GM21360 (cell line): Measurements from ENCODE around the gene NR1H3.

Experiments
- ATAC-seq: cut with Tn5 transposase; IDR thresholded peaks from one replicate; pipeline ENCODE4 v1.9.1; 2021; ENCODE audit warnings: mild to moderate bottlenecking, moderate library complexity; ENCODE audit not compliant: unreplicated experiment

Gene NR1H3

DNA sequence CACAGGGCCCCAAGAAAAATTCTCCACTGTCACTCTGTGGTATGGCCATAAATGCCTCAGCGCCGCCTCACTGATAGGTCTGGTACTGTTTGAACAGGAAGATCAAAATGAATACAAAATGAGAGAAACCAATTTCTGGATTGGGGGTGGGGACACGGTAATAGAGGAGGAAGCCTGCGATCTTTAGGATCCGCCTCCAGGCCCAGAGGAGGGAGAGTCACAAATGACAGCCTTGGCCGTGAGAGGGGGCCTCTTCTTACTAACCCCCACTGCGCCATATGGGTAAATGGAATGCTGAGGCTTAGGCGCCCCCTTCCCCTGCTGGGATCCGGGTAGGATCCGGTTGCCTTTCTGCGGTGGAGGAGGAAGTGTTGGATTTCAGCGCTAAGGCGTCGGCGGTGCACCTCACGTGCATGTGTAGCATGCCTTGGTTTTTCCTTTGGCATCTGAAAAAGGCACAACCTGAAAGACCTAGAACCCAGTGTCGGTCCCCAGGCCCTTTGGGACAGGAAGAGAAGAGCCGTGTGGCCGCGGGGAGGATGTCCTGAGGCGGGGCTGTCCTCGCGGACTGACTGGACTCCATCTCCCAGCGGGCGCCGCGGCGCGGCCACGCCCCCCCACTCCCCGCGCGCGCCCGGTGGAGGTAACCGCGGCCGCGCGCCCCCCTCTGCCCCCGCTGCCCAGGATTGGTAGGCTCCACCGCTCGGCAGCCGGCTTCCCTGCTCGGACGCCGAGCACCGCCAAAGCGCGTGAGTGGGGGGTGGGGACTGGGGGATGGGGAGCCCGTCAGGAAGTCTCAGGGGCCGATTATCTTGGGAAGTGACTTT is 11.4 kb downstream of the NR1H3 start:
- peak; percentile 39 for ATAC-seq

DNA sequence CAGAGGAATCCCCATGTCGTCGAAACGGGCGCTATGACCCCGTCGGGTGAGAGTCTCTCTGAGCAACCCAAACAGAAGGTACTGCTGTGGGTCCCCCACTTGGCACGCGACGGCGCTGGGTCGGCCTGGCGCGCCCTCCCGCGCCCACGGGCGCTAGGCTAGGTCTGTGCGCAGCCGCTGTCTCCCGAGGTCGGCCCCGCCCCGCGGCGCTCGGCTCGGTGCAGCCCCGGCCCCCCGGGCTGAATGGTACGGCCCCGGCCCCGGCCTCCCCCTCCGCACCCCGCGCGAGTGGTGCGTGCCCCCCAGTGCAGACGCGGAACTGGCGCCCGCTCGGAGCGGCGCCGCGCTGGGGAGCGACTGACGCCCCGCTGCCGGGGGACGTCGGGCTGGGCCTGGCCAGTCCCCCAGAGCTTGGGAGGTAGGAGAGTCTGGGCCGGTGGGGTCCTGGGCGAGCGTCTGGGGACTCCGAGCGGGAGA is 12.1 kb downstream of the NR1H3 start, which contains the start of gene MADD:
Gene MADD, plus strand, starts transcription at position 305 of the 477 bp plus-strand sequence.
- peak; percentile 70 for ATAC-seq

DNA sequence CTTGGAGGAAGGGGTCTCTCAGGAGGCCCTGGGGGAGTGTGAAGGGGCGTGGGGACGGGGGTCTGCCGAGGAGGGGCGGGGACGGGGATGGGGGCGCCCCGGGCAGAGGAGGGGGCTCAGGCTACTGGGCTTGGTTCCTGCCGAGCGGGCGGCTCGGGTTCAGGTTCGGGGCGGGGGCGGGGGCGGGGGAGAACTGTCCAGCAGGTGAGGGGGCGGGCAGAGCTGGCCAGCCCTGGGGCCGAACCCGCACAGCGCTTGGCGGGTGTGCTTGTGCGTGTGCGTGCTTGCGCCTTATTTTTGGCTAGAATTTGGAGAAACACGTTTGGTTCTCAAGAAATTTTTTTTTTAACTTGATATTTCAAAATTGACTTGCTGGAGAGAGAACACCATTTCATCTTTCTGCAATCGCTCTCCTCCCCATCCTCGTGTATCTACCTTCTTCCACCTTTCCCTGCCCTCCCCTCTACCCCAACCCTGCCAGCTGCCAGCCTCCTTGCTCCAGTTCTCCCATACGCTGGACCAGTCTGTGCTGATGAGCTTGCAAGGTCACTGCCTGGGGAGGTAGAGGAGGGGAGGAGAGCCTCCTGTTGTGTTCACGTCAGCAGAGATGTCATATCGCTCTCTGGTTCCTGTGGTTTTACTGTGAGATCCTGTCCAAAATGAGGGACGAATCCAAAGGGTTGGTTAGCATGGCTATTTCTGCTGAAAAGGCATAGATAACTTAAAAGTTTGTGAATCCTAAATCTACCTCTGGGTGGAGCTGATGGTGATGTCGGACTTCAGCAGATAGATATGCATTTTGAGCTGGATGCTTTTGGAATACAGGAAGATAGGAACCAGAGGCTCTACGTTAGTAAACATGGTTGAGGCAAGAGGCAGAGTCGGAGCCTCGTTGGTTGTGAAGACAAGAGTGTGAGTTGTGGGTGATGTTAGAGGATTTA is 12.8 kb downstream of the NR1H3 start:
- ATAC-seq = no peak

DNA sequence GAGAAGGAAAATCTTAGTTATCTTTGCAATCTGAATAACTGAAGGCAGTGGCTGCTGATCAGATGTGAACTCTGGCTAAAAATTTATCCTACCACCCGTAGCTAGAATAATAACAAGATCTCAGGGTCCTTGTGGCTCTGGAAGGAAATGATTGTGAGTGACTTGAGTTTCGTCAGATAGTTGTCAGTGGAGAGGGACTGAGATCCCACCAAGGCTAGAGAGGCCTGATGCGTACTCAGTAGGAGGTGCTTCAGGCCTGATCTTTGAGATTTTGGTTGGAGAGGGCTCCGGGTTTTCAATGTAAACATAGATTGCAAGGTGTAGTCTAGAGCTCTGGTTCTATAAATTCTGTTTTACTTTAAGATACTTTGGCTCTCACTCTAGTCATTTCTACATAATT is 13.5 kb downstream of the NR1H3 start:
- no peak for ATAC-seq

DNA sequence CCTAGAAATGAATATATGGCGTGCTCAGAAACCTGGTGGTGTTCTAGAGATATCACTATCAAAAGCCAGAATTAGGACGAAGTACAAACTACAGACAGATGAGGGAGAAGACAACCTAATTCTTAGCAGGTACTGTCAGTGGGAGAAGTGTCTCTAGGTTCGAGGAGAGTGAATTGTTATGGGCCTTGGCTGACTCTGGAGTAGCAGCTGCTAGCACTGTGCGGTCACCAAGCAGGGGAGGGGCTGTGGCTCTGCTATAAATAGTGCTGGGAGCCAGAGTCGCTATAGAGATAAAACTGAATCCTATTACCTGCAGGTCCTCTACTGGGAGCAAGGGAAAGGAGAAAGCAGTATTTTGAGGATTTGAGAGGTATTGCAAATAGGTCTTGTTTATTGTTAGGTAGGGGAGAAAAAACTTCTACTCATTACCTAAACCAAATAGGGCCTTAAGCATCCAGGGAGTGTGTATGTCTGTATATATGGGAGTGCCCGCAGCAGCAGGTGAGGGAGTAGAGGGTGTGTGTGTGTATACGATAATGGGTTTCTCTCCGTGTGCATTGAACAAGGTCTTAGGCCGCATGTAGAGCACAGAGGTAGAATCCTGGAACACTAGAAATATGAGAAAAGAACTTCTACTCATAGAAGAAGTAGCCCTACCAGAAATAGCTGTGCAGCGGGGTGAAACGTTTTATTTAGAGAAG is 14.3 kb downstream of the NR1H3 start:
- no peak for ATAC-seq

DNA sequence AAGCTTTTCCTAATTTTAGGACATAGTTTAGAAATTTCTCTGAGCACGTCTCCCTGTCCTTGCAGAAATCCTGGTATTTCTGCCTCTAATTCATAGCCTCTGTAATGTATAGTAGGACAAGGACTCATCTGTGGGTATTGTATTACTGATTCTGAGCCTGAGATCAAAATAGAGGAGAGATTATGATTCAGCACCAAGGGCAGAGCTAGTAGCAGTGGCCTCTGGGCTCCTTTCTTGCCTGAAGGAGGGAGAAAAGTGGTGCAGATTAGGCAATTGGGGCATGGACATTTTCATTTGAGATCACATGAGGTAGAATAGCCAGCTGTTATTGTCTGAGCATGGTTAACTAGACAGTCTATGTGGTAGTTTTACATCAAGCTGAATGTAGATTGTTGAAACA is 14.9 kb downstream of the NR1H3 start:
- no peak for ATAC-seq

DNA sequence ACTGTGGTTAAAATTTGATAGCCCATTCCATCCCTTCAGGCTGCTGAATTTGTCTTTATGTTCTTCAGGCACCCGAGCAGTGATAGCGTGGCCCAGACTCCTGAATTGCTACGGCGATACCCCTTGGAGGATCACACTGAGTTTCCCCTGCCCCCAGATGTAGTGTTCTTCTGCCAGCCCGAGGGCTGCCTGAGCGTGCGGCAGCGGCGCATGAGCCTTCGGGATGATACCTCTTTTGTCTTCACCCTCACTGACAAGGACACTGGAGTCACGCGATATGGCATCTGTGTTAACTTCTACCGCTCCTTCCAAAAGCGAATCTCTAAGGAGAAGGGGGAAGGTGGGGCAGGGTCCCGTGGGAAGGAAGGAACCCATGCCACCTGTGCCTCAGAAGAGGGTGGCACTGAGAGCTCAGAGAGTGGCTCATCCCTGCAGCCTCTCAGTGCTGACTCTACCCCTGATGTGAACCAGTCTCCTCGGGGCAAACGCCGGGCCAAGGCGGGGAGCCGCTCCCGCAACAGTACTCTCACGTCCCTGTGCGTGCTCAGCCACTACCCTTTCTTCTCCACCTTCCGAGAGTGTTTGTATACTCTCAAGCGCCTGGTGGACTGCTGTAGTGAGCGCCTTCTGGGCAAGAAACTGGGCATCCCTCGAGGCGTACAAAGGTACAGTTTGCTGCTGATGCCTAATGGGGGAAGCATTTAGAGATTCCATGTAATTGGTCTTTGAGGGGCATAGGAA is 16.9 kb downstream of the NR1H3 start:
- ATAC-seq = no peak

DNA sequence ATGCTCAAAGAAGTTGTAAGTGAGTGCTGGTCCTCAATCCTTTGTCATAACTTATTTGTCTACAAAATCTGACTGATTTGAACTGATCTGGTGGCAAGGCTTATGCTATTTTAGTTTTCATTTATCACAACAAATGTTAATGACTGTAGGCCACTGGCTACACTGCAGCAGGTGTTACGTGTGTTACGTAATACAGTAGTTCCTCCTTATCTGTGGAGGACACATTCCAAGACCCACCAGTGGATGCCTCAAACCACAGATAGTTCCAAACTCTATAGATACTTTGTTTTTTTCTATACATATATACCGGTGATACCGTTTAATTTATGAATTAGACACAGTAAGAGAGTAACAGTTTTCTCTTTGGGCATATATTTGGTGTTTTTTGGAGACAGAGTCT is 19.1 kb downstream of the NR1H3 start:
- no peak for ATAC-seq

DNA sequence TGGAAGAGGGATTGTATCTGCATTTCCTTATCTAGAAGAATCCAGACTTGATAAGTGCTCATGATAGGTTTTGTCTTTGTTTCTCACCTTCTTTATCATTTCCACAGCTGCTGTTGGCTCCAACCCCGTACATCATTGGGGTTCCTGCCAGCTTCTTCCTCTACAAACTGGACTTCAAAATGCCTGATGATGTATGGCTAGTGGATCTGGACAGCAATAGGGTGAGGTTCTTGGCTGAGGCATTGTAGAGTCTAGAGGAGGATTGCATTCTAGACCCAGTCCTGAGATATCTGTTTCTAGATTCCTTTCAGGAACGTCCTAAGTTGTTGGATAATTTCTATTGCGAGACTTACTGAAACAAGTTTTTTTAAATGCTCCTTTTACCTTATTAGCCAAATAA is 20.3 kb downstream of the NR1H3 start:
- no peak for ATAC-seq

DNA sequence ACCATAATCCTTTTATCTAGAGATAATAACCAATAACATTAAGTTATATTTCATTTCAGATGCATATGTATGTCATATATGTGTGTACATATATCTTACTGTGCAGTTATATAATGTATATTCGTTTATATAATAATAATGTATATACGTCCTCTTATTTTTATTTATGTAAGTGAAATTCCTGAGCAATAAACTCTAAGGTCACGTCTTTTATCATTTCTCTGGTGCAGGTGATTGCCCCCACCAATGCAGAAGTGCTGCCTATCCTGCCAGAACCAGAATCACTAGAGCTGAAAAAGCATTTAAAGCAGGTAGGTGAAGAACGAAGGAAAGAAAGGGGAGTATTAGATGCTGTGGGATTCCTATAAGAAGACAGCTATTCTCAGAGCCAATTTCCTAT is 21.0 kb downstream of the NR1H3 start:
- ATAC-seq = no peak

DNA sequence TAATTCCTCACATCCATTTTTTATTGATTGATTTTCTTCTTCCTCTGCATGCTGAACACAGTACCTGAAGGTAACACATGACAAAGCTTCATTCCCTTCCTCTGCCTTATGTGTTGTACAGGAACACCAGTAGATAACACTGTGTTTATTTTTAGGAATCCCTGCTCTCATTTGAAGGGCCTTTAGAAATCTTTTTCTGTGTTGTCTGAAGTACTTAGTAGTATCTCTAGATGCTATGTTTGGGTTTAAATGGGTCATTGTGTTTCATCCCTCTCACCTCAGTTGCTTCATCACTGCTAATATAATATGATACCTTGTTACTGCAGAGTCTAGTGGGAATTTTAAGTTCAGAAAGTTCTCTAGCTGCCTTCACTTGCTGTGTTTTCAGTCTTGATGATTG is 22.3 kb downstream of the NR1H3 start:
- ATAC-seq = no peak

DNA sequence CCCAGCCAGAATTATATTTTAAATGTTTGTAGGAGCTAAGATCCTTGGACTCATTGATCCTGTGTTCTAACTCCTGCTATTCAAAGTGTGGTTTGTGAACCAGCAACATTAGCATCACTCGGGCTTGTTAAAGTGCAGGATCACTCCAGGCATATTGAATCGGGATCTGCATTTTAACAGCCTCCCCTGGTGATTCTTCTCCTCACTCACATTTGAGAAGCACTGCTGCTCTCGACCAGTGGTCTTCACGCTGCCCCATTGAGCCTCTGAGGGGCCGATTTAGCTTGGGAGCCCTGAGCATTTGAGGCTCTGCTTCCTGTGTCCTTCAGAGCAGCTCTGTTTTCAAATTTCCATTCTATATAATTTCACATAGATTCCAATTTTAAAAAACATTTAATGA is 23.1 kb downstream of the NR1H3 start:
- ATAC-seq = no peak

DNA sequence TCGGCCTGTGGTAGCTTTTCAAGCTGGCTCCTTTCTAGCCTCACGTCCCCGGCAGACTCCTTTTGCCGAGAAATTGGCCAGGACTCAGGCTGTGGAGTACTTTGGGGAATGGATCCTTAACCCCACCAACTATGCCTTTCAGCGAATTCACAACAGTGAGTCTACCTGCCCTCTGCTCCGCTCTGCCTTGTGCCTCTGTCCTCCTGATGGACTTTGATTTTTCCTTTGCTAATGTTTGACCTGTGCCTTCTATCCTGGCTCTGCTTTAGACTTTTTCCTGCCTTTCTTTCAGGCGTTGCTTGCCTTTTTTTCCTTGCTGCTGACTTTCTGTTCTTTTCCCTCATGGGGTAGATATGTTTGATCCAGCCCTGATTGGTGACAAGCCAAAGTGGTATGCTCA is 24.7 kb downstream of the NR1H3 start:
- no peak for ATAC-seq

DNA sequence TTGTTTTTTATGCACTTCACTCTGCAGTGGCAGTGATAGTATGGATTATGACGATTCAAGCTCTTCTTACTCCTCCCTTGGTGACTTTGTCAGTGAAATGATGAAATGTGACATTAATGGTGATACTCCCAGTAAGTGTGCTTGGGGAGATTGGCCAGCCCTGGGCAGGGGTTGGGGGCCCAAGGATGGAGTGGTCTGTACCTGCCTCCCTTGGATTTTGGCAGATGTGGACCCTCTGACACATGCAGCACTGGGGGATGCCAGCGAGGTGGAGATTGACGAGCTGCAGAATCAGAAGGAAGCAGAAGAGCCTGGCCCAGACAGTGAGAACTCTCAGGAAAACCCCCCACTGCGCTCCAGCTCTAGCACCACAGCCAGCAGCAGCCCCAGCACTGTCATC is 26.4 kb downstream of the NR1H3 start:
- no peak for ATAC-seq

DNA sequence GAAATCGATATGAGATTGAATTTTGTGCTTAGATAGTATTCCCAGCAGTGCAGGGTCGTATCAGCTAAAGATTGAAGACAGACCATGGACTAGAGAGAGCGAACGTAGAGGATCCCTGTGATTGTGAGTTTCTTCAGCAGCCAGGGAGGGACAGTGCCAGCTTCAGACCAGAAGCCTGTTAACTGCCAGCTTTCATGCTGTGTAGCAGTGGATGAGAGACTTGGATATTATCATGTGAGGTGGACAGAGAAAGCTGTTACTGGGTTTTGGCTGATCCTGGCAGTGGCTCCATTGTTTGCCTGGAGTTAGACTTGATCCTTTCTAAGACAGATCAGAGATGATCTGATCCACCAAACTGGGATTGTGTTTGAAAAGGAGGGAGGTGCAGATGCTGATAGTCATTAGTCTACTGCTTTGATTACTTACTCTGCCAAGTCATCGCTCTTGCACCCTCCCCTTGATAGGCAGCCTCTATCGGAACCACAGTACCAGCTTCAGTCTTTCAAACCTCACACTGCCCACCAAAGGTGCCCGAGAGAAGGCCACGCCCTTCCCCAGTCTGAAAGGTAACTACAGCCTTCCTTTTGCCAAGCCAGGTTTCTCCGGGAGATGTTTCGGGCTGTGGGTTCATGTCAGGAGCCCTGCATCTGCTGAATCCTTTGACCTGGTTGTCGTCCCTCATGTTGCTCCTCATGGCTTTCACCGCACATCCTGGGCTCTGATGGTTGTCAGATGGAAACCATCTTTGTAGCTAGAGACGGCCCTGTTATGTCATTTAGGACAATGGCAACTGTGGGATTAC is 28.4 kb downstream of the NR1H3 start:
- no peak for ATAC-seq

DNA sequence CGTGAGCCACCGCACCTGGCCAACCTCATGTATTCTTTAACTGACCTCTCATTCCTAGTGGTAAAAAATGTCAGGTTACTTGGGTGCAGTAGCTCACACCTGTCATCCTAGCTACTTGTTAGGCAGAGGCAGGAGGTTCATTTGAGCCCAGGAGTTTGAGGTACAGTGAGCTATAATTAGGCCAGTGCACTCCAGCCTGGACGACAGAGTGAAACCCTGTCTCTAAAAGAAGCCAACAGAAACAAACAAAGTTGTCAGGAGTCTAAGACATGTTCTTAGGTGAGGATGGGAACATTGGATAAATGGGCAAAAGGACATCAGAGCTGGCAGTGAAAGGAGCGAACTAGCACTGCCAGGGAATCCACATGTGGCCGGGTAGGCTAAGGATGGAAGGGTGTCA is 30.3 kb downstream of the NR1H3 start:
- ATAC-seq = no peak

DNA sequence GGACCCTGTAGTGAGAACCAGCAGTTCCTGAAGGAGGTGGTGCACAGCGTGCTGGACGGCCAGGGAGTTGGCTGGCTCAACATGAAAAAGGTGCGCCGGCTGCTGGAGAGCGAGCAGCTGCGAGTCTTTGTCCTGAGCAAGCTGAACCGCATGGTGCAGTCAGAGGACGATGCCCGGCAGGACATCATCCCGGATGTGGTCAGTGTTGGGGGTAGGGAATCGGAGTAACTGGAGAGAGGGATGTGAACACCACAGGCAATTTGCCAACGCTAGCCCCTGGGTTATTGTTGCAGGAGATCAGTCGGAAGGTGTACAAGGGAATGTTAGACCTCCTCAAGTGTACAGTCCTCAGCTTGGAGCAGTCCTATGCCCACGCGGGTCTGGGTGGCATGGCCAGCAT is 32.1 kb downstream of the NR1H3 start:
- ATAC-seq = no peak

DNA sequence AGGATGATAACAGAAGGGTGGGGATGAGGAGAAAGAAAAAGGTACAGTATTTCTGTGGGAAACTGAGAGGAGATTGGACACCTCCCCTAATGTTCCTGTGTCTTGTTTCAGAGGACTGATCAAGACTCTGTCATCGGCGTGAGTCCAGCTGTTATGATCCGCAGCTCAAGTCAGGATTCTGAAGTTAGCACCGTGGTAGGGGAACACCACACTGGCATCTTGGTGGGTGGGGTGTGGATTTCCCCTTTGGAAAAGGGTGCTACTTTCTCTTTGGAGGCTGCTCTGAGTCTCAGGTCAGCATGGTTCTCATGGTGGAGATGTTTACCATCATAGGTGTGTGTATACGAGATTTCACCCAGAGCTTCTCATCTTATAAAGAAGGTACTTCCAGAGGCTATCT is 37.6 kb downstream of the NR1H3 start:
- no peak for ATAC-seq

DNA sequence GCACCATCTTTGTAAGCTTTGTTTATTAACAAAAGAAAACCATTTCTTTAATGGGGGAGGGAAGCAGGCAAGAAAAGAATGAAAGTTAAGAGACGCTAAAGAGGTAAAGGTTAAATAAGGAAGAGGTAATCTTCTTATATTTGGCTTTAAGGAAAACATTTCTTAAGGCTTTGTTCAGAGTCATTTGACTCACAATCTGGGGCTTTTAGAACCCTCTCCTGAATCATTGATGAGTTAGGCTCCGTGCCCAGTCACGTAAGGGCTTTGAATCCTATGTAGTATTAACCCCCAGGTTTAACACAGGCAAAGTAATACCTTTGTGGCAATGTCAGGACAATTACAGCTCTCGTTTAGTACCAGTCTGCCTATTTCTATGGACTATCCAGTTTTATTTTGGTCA is 38.2 kb downstream of the NR1H3 start:
- ATAC-seq = no peak

DNA sequence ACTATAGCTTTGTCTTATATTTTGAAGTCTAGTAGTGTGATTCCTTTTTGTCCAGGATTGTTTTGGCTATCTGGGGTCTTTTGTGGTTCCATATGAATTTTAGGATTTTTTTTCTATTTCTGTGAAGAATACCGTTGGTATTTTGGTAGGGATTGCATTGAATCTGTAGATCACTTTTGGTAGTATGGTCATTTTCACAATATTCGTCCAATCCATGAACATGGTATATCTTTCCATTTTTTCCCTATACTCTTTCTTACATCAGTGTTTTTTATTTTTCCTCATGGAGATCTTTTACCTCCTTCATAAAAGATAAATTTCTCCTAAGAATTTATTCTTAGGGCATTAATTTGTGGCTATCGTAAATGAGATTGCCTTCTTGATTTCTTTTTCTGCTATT is 41.3 kb downstream of the NR1H3 start:
- ATAC-seq = no peak
